Measurements from ENCODE around the gene USP25. TPM values are rescaled to one million over a fixed set of nuclear protein-coding genes. Genes with fewer than 3 reads are reported as not detected.

Gene USP25
- total RNA-seq, 2 experiments from 2014 or later, result 34.1 to 34.6 TPM

- TF ChIP-seq, protein P1, sequence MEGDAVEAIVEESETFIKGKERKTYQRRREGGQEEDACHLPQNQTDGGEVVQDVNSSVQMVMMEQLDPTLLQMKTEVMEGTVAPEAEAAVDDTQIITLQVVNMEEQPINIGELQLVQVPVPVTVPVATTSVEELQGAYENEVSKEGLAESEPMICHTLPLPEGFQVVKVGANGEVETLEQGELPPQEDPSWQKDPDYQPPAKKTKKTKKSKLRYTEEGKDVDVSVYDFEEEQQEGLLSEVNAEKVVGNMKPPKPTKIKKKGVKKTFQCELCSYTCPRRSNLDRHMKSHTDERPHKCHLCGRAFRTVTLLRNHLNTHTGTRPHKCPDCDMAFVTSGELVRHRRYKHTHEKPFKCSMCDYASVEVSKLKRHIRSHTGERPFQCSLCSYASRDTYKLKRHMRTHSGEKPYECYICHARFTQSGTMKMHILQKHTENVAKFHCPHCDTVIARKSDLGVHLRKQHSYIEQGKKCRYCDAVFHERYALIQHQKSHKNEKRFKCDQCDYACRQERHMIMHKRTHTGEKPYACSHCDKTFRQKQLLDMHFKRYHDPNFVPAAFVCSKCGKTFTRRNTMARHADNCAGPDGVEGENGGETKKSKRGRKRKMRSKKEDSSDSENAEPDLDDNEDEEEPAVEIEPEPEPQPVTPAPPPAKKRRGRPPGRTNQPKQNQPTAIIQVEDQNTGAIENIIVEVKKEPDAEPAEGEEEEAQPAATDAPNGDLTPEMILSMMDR (IDR thresholded peaks at IDR 0.05), result no peak
- Mint-ChIP-seq H3K4me1 (ENCODE audit: low read depth) (peaks cover 65% of the 10 kb centered on the region), H3K27me3 (no peaks in the 10 kb centered on the region), H3K36me3 (ENCODE audit: low read depth) (peaks cover 23% of the 10 kb centered on the region), H3K9me3 (no peaks in the 10 kb centered on the region), H3K4me3 (no peak overlapping the region), H3K27ac (peak overlapping the region; percentile 7)
- POLR2A ChIA-PET, result interaction anchor here (0.6 to 2.7 kb wide), 3 partner anchors 10 to 28 kb away, joined by 3 to 11 read pairs (median 5); no protein-coding TSS in a partner anchor
- ATAC-seq, result no peak
- no peak for DNase-seq
- CTCF ChIA-PET, result no interaction called here
- intact Hi-C loops (cut with micrococcal nuclease), result no loop called here
Observed at GRCh38 chr21:15742694-15743093, 12.9 kb downstream of the USP25 start.

- no peak overlapping the region for H3K4me3 Mint-ChIP-seq
- intact Hi-C loops (cut with micrococcal nuclease), result no loop called here
- ATAC-seq (no peak), DNase-seq (no peak)
- H3K27me3 Mint-ChIP-seq, result no peaks in the 10 kb centered on the region
- CTCF ChIA-PET, result no interaction called here
- no peaks in the 10 kb centered on the region for H3K9me3 Mint-ChIP-seq
- TF ChIP-seq, protein P1 (IDR thresholded peaks at IDR 0.05), result no peak
- H3K4me1 Mint-ChIP-seq (ENCODE audit: low read depth), result peaks cover 62% of the 10 kb centered on the region
- H3K27ac Mint-ChIP-seq, result no peak overlapping the region
- POLR2A ChIA-PET, result interaction anchor here (0.7 to 2.7 kb wide), 3 partner anchors 8 to 11 kb away, joined by 3 to 11 read pairs (median 5); no protein-coding TSS in a partner anchor
- peaks cover 22% of the 10 kb centered on the region for H3K36me3 Mint-ChIP-seq (ENCODE audit: low read depth)
Observed at GRCh38 chr21:15743593-15743992, 13.8 kb downstream of the USP25 start.

DNA sequence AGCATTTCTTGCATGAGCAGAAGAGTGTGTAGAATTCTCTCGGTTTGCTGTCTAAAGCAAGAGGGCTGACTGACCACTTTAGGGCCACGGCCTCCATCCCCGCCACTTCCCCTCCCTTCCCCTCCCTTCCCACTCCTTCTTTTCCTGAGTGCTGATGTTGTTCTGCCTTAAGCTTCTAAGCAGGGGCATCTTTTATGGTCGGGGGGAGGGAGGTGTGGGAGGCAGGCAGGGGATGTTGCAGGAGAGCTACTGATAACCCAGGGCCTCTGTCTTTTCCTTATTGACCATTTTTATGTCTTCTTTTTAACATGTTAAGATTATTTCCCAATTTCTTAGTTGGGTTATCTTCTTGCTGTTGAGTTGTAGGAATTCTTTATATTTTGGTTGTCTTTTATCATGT, 15.1 kb downstream of the USP25 start:
- peaks cover 24% of the 10 kb centered on the region for H3K36me3 Mint-ChIP-seq (ENCODE audit: low read depth)
- POLR2A ChIA-PET, result no interaction called here
- no peaks in the 10 kb centered on the region for H3K27me3 Mint-ChIP-seq
- ATAC-seq (no peak), DNase-seq (no peak)
- H3K27ac Mint-ChIP-seq, result no peak overlapping the region
- intact Hi-C loops (cut with micrococcal nuclease), result no loop called here
- H3K4me3 Mint-ChIP-seq, result no peak overlapping the region
- H3K4me1 Mint-ChIP-seq (ENCODE audit: low read depth), result peaks cover 62% of the 10 kb centered on the region
- CTCF ChIA-PET, result interaction anchor here (2.0 kb wide), 1 partner anchor 12 kb away, joined by 4 read pairs; no protein-coding TSS in a partner anchor
- TF ChIP-seq, protein P1 (IDR thresholded peaks at IDR 0.05), result no peak
- no peaks in the 10 kb centered on the region for H3K9me3 Mint-ChIP-seq

DNA sequence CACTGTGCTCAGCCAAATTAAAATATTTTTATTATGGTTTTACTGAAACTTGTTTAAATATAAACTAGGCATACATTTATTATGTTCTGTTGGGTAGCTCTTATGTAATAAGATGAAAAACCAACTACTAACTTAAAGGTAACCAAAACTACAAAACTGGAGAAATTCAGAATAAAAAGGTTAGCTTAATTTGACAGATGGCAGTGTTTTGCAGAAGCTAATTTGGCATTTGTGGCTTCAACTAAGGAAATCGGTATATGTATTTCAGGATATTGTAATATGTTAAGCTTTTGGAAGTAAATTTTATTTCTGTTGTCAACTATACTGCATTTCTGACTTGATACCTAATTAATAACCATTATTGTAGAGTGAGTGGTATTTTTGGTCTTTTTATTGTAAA, 18.8 kb downstream of the USP25 start:
- ChIA-PET POLR2A (no interaction called here), CTCF (interaction anchor here (0.8 kb wide), 1 partner anchor 346 kb away, joined by 3 read pairs; no protein-coding TSS in a partner anchor)
- no peaks in the 10 kb centered on the region for H3K27me3 Mint-ChIP-seq
- no peak overlapping the region for H3K27ac Mint-ChIP-seq
- DNase-seq (no peak), ATAC-seq (no peak)
- no peaks in the 10 kb centered on the region for H3K9me3 Mint-ChIP-seq
- peaks cover 11% of the 10 kb centered on the region for H3K36me3 Mint-ChIP-seq (ENCODE audit: low read depth)
- TF ChIP-seq, protein P1 (IDR thresholded peaks at IDR 0.05), result no peak
- no peak overlapping the region for H3K4me3 Mint-ChIP-seq
- peaks cover 50% of the 10 kb centered on the region for H3K4me1 Mint-ChIP-seq (ENCODE audit: low read depth)
- intact Hi-C loops (cut with micrococcal nuclease), result no loop called here

GRCh38 chr21:15749082-15749860, 19.5 kb downstream of the USP25 start:
- POLR2A ChIA-PET, result interaction anchor here (0.9 kb wide), 1 partner anchor 19 kb away, joined by 5 read pairs; the partner anchor contains the start of gene USP25
- Mint-ChIP-seq H3K27ac (peak overlapping the region; percentile 28), H3K4me1 (ENCODE audit: low read depth) (peaks cover 54% of the 10 kb centered on the region)

More at GRCh38 chr21:15749082-15749860, 19.5 kb downstream of the USP25 start:
- intact Hi-C loops (cut with micrococcal nuclease), result no loop called here
- no peaks in the 10 kb centered on the region for H3K27me3 Mint-ChIP-seq
- CTCF ChIA-PET, result interaction anchor here (0.8 kb wide), 1 partner anchor 345 kb away, joined by 3 read pairs; no protein-coding TSS in a partner anchor
- TF ChIP-seq, protein P1 (IDR thresholded peaks at IDR 0.05), result no peak
- H3K4me3 Mint-ChIP-seq, result no peak overlapping the region
- H3K9me3 Mint-ChIP-seq, result no peaks in the 10 kb centered on the region
- ATAC-seq, result no peak
- no peak for DNase-seq
- peaks cover 10% of the 10 kb centered on the region for H3K36me3 Mint-ChIP-seq (ENCODE audit: low read depth)

All from activated CD8-positive, alpha-beta T cell treated with anti-CD3 and anti-CD28 coated beads for 36 hours (primary cell).